ENCODE measurements around the gene USF1. TPM values are rescaled to one million over a fixed set of nuclear protein-coding genes. Genes with fewer than 3 reads are reported as not detected.

USF1 gene
- total and polyA plus RNA-seq, 2 donors from 2014 or later = 48.7 to 56.1 TPM

DNA sequence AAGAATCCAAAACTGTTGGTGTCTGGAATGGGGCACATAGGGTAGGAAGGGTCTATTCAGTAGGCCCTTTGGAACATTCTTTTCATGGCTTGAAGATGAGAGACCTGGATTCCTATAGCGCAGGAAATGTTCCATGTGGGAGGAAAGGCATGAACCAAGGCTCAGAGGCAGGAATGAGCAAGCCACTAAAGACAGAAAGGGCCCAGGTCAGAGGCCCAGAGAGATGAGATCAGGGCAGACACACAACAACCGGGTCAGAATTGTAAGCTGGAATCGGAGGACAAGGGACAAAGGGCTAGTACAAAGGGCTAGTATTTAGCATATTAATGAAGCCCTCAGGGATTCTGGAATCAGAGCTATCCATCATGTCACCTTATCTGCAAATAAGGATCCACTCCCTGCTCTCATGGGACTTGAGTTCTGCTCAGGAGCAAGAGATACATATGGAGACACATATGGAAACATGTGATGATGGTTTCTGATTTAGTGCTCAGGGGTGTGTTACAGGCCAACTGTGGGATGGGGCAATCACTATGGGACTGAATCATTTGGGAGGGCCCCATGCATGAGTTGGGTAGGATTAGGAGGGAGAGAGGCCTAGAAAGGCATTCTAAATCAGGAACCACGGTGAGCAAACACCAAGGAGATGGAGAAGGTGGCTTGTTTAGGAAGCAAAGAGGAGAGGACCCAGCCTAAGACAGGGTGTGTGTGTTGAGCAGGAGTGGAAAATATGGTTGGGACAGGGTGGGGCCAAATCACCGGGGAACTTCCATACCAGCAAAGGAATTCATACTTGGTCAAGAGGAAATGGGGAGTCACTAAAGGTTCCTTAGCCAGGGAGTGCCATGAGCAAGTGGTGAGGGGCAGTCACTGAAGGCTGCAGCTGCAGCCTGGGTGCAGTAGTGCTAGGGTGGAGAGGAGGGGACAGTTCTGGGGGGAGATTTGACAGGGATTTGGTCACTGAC is 34.9 kb upstream of the USF1 start:
- no peak overlapping the region for H3K27ac ChIP-seq (ENCODE audit: low read depth in 2 of 2, low read length in 2 of 2)
- FAIRE-seq = no peak
- H3K9ac ChIP-seq (ENCODE audit: low read length in 3 of 3) = no peak overlapping the region
- H3K4me1 ChIP-seq (ENCODE audit: control insufficient read depth in 2 of 3, insufficient read depth in 2 of 3, low read depth in 1 of 3, low read length in 3 of 3) = peaks cover 0 to 3% (median 0%) of the 10 kb centered on the region in 3 donors
- no peak for TF ChIP-seq CTCF (IDR thresholded peaks at IDR 0.05; ENCODE audit: borderline replicate concordance, extremely low read depth, insufficient read depth)
- H3K4me3 ChIP-seq (ENCODE audit: low read length in 3 of 3) = no peak overlapping the region
- H3K9me3 ChIP-seq (ENCODE audit: control insufficient read depth in 2 of 3, insufficient read depth in 1 of 3, low read length in 3 of 3) = no peaks in the 10 kb centered on the region
- intact Hi-C loops (cut with DNase I) = no loop called here
- no peaks in the 10 kb centered on the region for H3K36me3 ChIP-seq (ENCODE audit: control insufficient read depth in 2 of 3, insufficient read depth in 3 of 3, low read length in 3 of 3)
- no peak for DNase-seq
- H3K27me3 ChIP-seq (ENCODE audit: control insufficient read depth, insufficient read depth, low read length) = no peaks in the 10 kb centered on the region

DNA sequence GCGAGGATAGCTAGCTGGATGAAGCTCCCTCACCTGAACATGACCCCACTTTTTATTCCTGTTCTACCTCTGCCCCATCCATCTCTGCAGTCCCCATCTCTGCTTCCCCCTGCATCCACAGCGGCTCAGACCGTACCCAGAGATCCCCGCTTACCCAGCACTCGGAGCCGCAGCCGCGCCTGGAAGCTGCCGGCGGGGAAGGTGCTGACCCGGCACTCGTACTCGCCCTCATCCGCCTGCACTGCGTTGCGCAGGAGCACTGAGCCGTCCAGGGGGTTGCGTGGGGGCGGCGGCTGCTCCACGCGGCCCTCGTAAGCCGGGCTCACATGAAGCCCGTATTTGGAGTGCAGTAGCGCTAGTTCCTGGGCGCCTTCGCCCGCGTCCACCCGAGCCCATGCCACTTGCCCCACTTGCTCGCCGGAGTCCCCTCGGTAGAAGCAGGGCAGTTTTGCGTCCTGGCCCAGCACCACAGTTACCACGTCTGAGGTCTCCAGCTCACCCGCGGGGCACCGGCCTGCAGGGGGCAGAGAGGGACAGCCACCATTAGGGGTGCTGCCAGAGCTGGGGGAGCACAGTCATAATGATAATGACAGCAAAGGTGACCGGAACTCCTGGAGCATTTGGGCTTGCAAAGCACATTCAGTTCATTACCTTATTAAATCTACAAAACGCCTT is 33.8 kb upstream of the USF1 start:
- H3K9ac ChIP-seq (ENCODE audit: low read length in 3 of 3) = no peak overlapping the region
- no peak overlapping the region for H3K4me3 ChIP-seq (ENCODE audit: low read length in 3 of 3)
- peaks cover 0 to 3% (median 0%) of the 10 kb centered on the region in 3 donors for H3K36me3 ChIP-seq (ENCODE audit: control insufficient read depth in 2 of 3, insufficient read depth in 3 of 3, low read length in 3 of 3)
- FAIRE-seq (no peak), DNase-seq (no peak)
- H3K27me3 ChIP-seq (ENCODE audit: control insufficient read depth, insufficient read depth, low read length) = no peaks in the 10 kb centered on the region
- intact Hi-C loops (cut with DNase I) = no loop called here
- peaks cover 0 to 3% (median 0%) of the 10 kb centered on the region in 3 donors for H3K4me1 ChIP-seq (ENCODE audit: control insufficient read depth in 2 of 3, insufficient read depth in 2 of 3, low read depth in 1 of 3, low read length in 3 of 3)
- no peak for TF ChIP-seq CTCF (IDR thresholded peaks at IDR 0.05; ENCODE audit: borderline replicate concordance, extremely low read depth, insufficient read depth)
- H3K27ac ChIP-seq (ENCODE audit: low read depth in 2 of 2, low read length in 2 of 2) = no peak overlapping the region
- no peaks in the 10 kb centered on the region for H3K9me3 ChIP-seq (ENCODE audit: control insufficient read depth in 2 of 3, insufficient read depth in 1 of 3, low read length in 3 of 3)

DNA sequence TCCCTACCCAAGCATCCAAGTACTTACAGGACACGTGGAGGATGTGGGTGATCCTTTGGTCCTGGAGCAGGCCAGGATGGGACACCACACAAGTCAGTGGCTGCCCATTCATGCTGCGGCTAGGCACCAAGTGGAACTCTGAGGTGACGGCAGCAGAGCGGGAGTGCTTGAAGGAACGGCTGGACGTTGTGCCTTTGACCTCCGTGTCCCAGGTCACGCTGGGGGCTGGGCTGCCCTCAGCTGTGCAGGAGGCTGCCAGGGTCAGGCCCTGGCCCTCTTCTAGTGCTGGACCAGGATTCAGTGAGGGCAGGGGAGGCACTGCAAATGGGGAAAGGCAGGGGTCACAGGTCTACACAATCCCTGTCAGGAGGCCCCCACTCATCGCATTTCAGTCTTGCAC is 31.6 kb upstream of the USF1 start:
- Histone ChIP-seq H3K9me3 (ENCODE audit: control insufficient read depth in 2 of 3, insufficient read depth in 1 of 3, low read length in 3 of 3) (no peaks in the 10 kb centered on the region), H3K27ac (ENCODE audit: low read depth in 2 of 2, low read length in 2 of 2) (no peak overlapping the region), H3K4me3 (ENCODE audit: low read length in 3 of 3) (no peak overlapping the region), H3K36me3 (ENCODE audit: control insufficient read depth in 2 of 3, insufficient read depth in 3 of 3, low read length in 3 of 3) (peaks cover 0 to 3% (median 0%) of the 10 kb centered on the region in 3 donors), H3K27me3 (ENCODE audit: control insufficient read depth, insufficient read depth, low read length) (no peaks in the 10 kb centered on the region), H3K4me1 (ENCODE audit: control insufficient read depth in 2 of 3, insufficient read depth in 2 of 3, low read depth in 1 of 3, low read length in 3 of 3) (no peaks in the 10 kb centered on the region), H3K9ac (ENCODE audit: low read length in 3 of 3) (no peak overlapping the region)
- DNase-seq (no peak), FAIRE-seq (no peak)
- TF ChIP-seq CTCF (IDR thresholded peaks at IDR 0.05; ENCODE audit: borderline replicate concordance, extremely low read depth, insufficient read depth) = no peak
- intact Hi-C loops (cut with DNase I) = no loop called here

Data from kidney (tissue), 14 donors.